Activated effector memory CD4-positive, alpha-beta T cell treated with Interleukin-2 at 50 U/mL for 16 hours (primary cell): ENCODE measurements around the gene UFD1.

Source experiments
- DNase-seq: peaks from one replicate; pipeline ENCODE4 v3.0.0-alpha.2; 2020

UFD1 gene

GRCh38 chr22:19494676-19495173 is 15.7 kb upstream of the UFD1 start:
- DNase-seq: no peak

- DNase-seq: no peak
Measured at GRCh38 chr22:19494001-19494560, 15.1 kb upstream of the UFD1 start.

GRCh38 chr22:19492504-19493174 is 13.6 kb upstream of the UFD1 start:
- no peak for DNase-seq

GRCh38 chr22:19490628-19491230 is 11.7 kb upstream of the UFD1 start:
- DNase-seq: no peak

GRCh38 chr22:19488884-19489843 is 10.2 kb upstream of the UFD1 start:
- no peak for DNase-seq

- DNase-seq: no peak
Measured at GRCh38 chr22:19488285-19488684, 9.3 kb upstream of the UFD1 start.

- no peak for DNase-seq
Measured at GRCh38 chr22:19483481-19484244, 4.7 kb upstream of the UFD1 start.

- DNase-seq: no peak
Measured at GRCh38 chr22:19482297-19482696, 3.3 kb upstream of the UFD1 start.

GRCh38 chr22:19480789-19481188 is 1.8 kb upstream of the UFD1 start:
- no peak for DNase-seq

- no peak for DNase-seq
Measured at GRCh38 chr22:19480173-19480568, 1.2 kb upstream of the UFD1 start.

GRCh38 chr22:19479355-19480172 is 571 bp upstream of the UFD1 start, which contains the start of gene CDC45:
Gene CDC45 (plus strand): TSS chr22:19479920. CDS start chr22:19479969, 49 bp downstream.
- peak; percentile 90 for DNase-seq

- no peak for DNase-seq
Measured at GRCh38 chr22:19478045-19478900, 720 bp downstream of the UFD1 start.

- DNase-seq: no peak
Measured at GRCh38 chr22:19477321-19478044, 1.5 kb downstream of the UFD1 start.

GRCh38 chr22:19476023-19476422 is 3.0 kb downstream of the UFD1 start:
- no peak for DNase-seq

- no peak for DNase-seq
Measured at GRCh38 chr22:19473578-19473977, 5.4 kb downstream of the UFD1 start.

GRCh38 chr22:19472233-19472632 is 6.8 kb downstream of the UFD1 start:
- DNase-seq: no peak

GRCh38 chr22:19471572-19471971 is 7.4 kb downstream of the UFD1 start:
- DNase-seq: no peak

- no peak for DNase-seq
Measured at GRCh38 chr22:19470010-19470409, 9.0 kb downstream of the UFD1 start.

- DNase-seq: no peak
Measured at GRCh38 chr22:19469421-19469820, 9.6 kb downstream of the UFD1 start.

GRCh38 chr22:19467912-19468311 is 11.1 kb downstream of the UFD1 start:
- no peak for DNase-seq
